Gastroesophageal sphincter (tissue), 4 donors: ENCODE measurements around the gene ZNF839. TPM values are rescaled to one million over a fixed set of nuclear protein-coding genes. Genes with fewer than 3 reads are reported as not detected.

Experiments
- ATAC-seq: fragments of 150-250 bp; one replicate; pipeline ENCODE4 v1.9.1; 2016; ENCODE audit warnings: mild to moderate bottlenecking, moderate library complexity
- H3K27ac ChIP-seq, 4 donors: fragments of 200-600 bp; sonication (generic) in 3 of 4; 1 replicate in 3 of 4; 2 replicates in 1 of 4; pipeline ENCODE4 v1.5.1; 2016 to 2019
- H3K27me3 ChIP-seq: fragments of 200-600 bp; sonication (generic); one replicate; pipeline ENCODE4 v1.5.1; 2019
- H3K36me3 ChIP-seq, 2 donors: fragments of 200-600 bp; sonication (generic); one replicate each; pipeline ENCODE4 v1.5.1; 2019; ENCODE audit warnings: control low read depth in 1 of 2
- H3K4me1 ChIP-seq, 3 donors: fragments of 200-600 bp; sonication (generic); 1 replicate in 2 of 3; 2 replicates in 1 of 3; pipeline ENCODE4 v1.5.1; 2016 to 2019; ENCODE audit warnings: control low read depth in 2 of 3
- H3K4me3 ChIP-seq, 2 donors: fragments of 200-600 bp; sonication (generic); one replicate each; pipeline ENCODE4 v1.5.1; 2019; ENCODE audit warnings: mild to moderate bottlenecking in 1 of 2, moderate library complexity in 1 of 2
- H3K9me3 ChIP-seq, 3 donors: fragments of 200-600 bp; sonication (generic); one replicate each; pipeline ENCODE4 v1.5.1; 2017 to 2019; ENCODE audit warnings: control low read depth in 2 of 3
- EP300 ChIP-seq: sonication (generic); formaldehyde crosslinking; IDR thresholded peaks from one replicate; pipeline ENCODE4 v1.6.1; 2017; ENCODE audit warnings: antibody characterized with exemption, mild to moderate bottlenecking
- POLR2A ChIP-seq, 2 donors: fragments of 450-650 bp; IDR thresholded peaks; one replicate each; pipeline ENCODE4 v1.6.1; 2017; ENCODE audit warnings: antibody characterized with exemption in 2 of 2, mild to moderate bottlenecking in 2 of 2, moderate library complexity in 1 of 2
- POLR2AphosphoS5 ChIP-seq: sonication (generic); formaldehyde crosslinking; IDR thresholded peaks from one replicate; pipeline ENCODE4 v1.6.1; 2017; ENCODE audit warnings: antibody characterized with exemption
- whole genome bisulfite sequencing, 2 donors: methylation state at CpG; one replicate each; pipeline ENCODE4 v1.1.5; 2018; ENCODE audit warnings: low coverage in 1 of 2; 5-methylcytosine and 5-hydroxymethylcytosine counted together
- total RNA-seq, 4 donors: library from RNA; depleted of rRNA; stranded (reverse); fragments of >200 nt; gene quantifications; one replicate each; pipeline ENCODE4 v1.1.0, GENCODE V29; 2016
- TF ChIP-seq, protein P1 (sequence below), 4 experiments: fragments of 200-600 bp in 2 of 4; fragments of 450-650 bp in 2 of 4; sonication (generic) in 1 of 4; IDR thresholded peaks; one replicate each; pipeline ENCODE4 v1.5.1; 2017 to 2019; ENCODE audit warnings: antibody characterized with exemption in 4 of 4, mild to moderate bottlenecking in 2 of 4, moderate library complexity in 2 of 4

The ZNF839 gene
- total RNA-seq, 4 donors from 2014 or later = 6.5 to 10.1 (median 8.4) TPM

DNA sequence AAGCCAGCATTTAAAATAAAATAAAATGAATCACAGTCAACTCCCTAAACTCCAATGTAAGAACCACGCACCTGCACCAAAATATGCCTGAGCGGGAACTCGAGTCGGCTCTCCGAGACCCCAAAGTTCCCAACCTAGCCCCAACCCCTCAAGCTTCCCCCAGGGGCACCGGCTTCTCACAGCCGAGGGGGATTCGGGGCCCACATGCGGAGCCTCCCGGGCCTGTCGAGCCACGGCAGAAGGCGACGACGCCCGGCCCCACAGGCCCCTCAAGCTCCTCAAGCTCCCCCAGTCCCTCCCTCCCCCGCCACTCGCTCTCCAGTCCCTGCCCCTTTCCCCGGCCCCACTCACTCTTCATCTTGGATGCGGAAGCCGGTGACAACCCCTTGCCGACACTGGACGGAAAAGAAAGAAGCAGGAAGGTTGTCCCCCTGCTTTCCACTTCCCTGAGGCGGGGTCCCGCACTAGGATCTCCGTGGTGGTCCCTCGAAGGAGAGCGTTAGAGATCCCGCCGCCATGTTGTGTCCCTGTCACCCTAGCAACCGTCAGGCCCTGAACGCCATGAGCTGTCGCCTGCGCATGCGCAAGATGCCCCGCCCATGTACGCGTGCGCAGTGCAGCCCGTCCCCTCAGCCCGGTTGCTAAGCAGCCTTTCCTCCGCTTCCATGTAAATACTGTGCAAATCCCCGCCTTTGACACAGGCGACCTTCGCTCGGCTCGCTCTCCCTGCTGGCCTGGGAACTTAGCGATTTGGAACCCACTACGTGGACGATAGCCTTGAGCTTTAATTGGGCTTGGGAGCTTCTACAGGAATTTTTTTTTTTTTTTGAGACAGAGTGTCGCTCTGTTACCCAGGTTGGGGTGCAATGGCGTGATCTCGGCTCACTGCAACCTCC, 14.7 kb upstream of the ZNF839 start, which contains the start of gene MOK:
TSS of gene MOK (minus strand) at position 554 of the 896 bp plus-strand sequence. CDS start at position 358, 196 bp downstream.
- Histone ChIP-seq H3K4me1 (peaks cover 0 to 16% (median 0%) of the 10 kb centered on the region in 3 donors), H3K9me3 (no peaks in the 10 kb centered on the region), H3K36me3 (no peaks in the 10 kb centered on the region), H3K4me3 (peak within 1 kb of the TSS; percentile 70 to 84), H3K27me3 (no peaks in the 10 kb centered on the region), H3K27ac (peak within 1 kb of the TSS; percentile 21 to 75 (median 74))
- 0 to 2% methylated on average over 13 to 16 of the region's 53 CpGs for WGBS, 2 donors
- ATAC-seq = peak; percentile 100
- TF ChIP-seq, protein P1, sequence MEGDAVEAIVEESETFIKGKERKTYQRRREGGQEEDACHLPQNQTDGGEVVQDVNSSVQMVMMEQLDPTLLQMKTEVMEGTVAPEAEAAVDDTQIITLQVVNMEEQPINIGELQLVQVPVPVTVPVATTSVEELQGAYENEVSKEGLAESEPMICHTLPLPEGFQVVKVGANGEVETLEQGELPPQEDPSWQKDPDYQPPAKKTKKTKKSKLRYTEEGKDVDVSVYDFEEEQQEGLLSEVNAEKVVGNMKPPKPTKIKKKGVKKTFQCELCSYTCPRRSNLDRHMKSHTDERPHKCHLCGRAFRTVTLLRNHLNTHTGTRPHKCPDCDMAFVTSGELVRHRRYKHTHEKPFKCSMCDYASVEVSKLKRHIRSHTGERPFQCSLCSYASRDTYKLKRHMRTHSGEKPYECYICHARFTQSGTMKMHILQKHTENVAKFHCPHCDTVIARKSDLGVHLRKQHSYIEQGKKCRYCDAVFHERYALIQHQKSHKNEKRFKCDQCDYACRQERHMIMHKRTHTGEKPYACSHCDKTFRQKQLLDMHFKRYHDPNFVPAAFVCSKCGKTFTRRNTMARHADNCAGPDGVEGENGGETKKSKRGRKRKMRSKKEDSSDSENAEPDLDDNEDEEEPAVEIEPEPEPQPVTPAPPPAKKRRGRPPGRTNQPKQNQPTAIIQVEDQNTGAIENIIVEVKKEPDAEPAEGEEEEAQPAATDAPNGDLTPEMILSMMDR (IDR thresholded peaks at IDR 0.05) = no peak
- no peak for TF ChIP-seq EP300
- no peak for TF ChIP-seq POLR2AphosphoS5
- no peak for TF ChIP-seq POLR2A (IDR thresholded peaks at IDR 0.05)

DNA sequence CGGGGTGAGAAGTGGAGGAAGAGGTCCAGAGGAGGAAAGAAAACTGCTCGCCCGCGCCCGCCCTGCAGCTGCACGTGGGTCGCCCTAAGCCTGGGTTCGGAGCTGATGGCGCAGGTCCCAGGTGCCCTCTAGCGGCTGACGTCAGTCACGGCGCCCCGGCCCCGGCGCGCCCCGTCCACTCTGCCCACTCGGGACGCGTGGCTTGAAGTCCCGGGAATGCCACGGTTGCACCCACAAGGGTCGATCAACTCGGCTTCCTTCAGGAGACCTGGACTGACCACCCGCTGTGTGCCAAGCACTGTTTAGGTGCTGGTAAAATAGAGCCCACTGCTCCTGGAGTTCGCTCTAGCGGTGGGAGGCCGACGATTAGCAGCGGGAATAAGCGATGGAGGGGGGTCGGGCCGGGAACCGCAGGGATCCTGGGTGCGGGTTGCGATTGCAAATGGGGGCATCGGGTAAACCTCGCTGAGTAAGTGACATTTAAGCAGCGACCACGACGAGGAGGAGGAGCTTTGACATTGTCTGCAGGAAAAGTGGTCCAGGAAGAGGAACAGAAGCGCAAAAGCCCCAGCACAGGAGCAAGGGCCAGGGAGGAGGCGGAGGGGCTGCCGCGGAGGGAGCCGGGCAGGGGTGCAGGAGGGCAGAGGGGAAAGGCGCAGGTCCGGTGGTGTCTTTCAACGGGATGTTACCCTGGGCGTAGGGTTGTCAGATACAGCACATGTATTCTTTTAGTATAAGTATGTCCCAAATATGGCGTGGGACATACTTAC, 5.1 kb upstream of the ZNF839 start:
- ATAC-seq = peak; percentile 76
- Histone ChIP-seq H3K27me3 (no peaks in the 10 kb centered on the region), H3K4me1 (peaks cover 0 to 49% (median 7%) of the 10 kb centered on the region in 3 donors), H3K36me3 (no peaks in the 10 kb centered on the region), H3K9me3 (no peaks in the 10 kb centered on the region), H3K4me3 (peak overlapping the region; percentile 33 to 54), H3K27ac (peak overlapping the region in 2 of 4 donors; percentile 64 to 69)
- TF ChIP-seq POLR2A (IDR thresholded peaks at IDR 0.05) (no peak), POLR2AphosphoS5 (peak; percentile 51)
- TF ChIP-seq, protein P1 (IDR thresholded peaks at IDR 0.05) = peak in 3 of 4 experiments; percentile 92 to 98 (median 93)
- WGBS, 2 donors = 14 to 28% methylated on average over 14 to 16 of the region's 52 CpGs

DNA sequence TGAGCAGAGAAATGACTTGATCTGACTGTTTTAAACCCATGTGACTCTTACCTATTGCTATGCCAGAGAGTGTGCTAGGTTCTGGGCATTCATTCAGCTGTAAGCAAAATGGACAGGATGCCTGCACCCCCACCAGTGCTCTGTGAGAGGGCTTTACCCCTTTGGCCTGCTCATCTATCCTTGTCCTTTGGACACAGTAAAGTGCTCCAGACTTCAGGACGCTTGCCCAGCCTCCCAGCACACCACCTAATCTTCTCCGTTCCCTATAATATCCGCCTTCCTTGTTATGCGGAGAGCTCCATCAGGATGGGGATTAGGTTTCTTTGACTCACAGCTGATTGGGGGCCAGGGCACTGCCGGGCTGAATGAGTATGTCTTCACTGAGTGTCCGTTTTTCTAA, 4.4 kb upstream of the ZNF839 start:
- Histone ChIP-seq H3K27ac (peak overlapping the region in 2 of 4 donors; percentile 51 to 97), H3K9me3 (no peaks in the 10 kb centered on the region), H3K27me3 (no peaks in the 10 kb centered on the region), H3K4me3 (no peak overlapping the region), H3K36me3 (no peaks in the 10 kb centered on the region), H3K4me1 (peaks cover 0 to 50% (median 7%) of the 10 kb centered on the region in 3 donors)
- TF ChIP-seq POLR2A (IDR thresholded peaks at IDR 0.05) (no peak), POLR2AphosphoS5 (no peak), EP300 (no peak)
- TF ChIP-seq, protein P1 (IDR thresholded peaks at IDR 0.05) = no peak
- 78 to 85% methylated on average over 4 to 6 of the region's 6 CpGs for WGBS, 2 donors
- ATAC-seq = no peak

DNA sequence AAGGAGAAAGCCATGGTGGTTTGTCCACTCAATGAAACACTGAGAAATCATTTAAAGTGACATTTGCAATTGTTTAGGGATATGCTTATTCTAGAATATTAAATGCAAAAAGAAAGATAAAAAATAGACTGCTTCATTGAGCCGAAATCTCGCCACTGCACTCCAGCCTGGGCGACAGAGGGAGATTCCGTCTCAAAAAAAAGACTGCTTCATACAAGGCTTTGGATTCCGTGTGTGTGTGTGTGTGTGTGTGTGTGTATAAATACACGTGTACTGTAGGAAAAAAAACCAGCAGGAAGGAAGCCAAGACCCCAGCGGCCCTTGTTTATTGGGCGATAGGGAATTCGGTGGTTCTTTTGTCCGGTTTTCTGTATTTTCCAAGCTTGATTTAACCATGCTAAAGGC, 3.2 kb upstream of the ZNF839 start:
- H3K4me3 ChIP-seq = peak overlapping the region; percentile 36 to 56
- TF ChIP-seq POLR2AphosphoS5 (no peak), POLR2A (IDR thresholded peaks at IDR 0.05) (no peak), EP300 (no peak)
- TF ChIP-seq, protein P1 (IDR thresholded peaks at IDR 0.05) = no peak
- no peak for ATAC-seq
- H3K4me1 ChIP-seq = peaks cover 0 to 60% (median 13%) of the 10 kb centered on the region in 3 donors
- H3K27me3 ChIP-seq = no peaks in the 10 kb centered on the region
- WGBS, 2 donors = 0% methylated on average over 6 to 10 of the region's 10 CpGs
- H3K27ac ChIP-seq = peak overlapping the region; percentile 64 to 97 (median 92)
- H3K9me3 ChIP-seq = no peaks in the 10 kb centered on the region
- H3K36me3 ChIP-seq = no peaks in the 10 kb centered on the region
